Vagina (tissue), 2 donors: Measurements from ENCODE around the gene FKBP1B. TPM values are rescaled to one million over a fixed set of nuclear protein-coding genes. Genes with fewer than 3 reads are reported as not detected.

Experiments
- DNase-seq, 2 donors: peaks; one replicate each; pipeline ENCODE4 v3.0.0-alpha.2; 2017; ENCODE audit errors: extremely low spot score in 2 of 2
- H3K27ac ChIP-seq: fragments of 200-600 bp; sonication (generic); one replicate; pipeline ENCODE4 v1.5.1; 2019
- H3K27me3 ChIP-seq: fragments of 200-600 bp; sonication (generic); one replicate; pipeline ENCODE4 v1.5.1; 2019
- H3K36me3 ChIP-seq, 2 donors: fragments of 200-600 bp; sonication (generic); one replicate each; pipeline ENCODE4 v1.5.1; 2017 to 2019
- H3K4me1 ChIP-seq: fragments of 200-600 bp; sonication (generic); one replicate; pipeline ENCODE4 v1.5.1; 2019
- H3K4me3 ChIP-seq, 2 donors: fragments of 200-600 bp; sonication (generic); 1 replicate in 1 of 2; 2 replicates in 1 of 2; pipeline ENCODE4 v1.5.1; 2016 to 2019
- H3K9me3 ChIP-seq: fragments of 200-600 bp; sonication (generic); one replicate; pipeline ENCODE4 v1.5.1; 2019
- POLR2A ChIP-seq, 2 donors: fragments of 450-650 bp; IDR thresholded peaks; one replicate each; pipeline ENCODE4 v1.6.1; 2017; ENCODE audit warnings: antibody characterized with exemption in 2 of 2, mild to moderate bottlenecking in 2 of 2, moderate library complexity in 2 of 2
- POLR2AphosphoS5 ChIP-seq, 2 donors: sonication (generic); formaldehyde crosslinking; IDR thresholded peaks; one replicate each; pipeline ENCODE4 v1.9.0; 2017; ENCODE audit warnings: antibody characterized with exemption in 2 of 2, mild to moderate bottlenecking in 2 of 2, low read depth in 1 of 2; ENCODE audit not compliant: insufficient read depth in 1 of 2
- intact Hi-C: fragments of 100-400 bp; cut with DNase I; formaldehyde crosslinking; loops from one replicate; pipeline ENCODE4 v1.15.1; 2023
- total RNA-seq: library from RNA; depleted of rRNA; stranded (reverse); fragments of >200 nt; gene quantifications from one replicate; pipeline ENCODE4 v1.2.3, GENCODE V29; 2016
- TF ChIP-seq, protein P1 (sequence below), 3 experiments: fragments of 450-650 bp in 2 of 3; fragments of 200-600 bp in 1 of 3; sonication (generic) in 1 of 3; IDR thresholded peaks; one replicate each; pipeline ENCODE4 v1.5.1; 2017 to 2019; ENCODE audit warnings: antibody characterized with exemption in 3 of 3, mild to moderate bottlenecking in 2 of 3, moderate library complexity in 2 of 3

FKBP1B gene
- total RNA-seq, 1 donor from 2014 or later: 14.2 TPM

- DNase-seq: no peak
- H3K36me3 ChIP-seq: no peaks in the 10 kb centered on the region
- H3K4me1 ChIP-seq: no peaks in the 10 kb centered on the region
- no peaks in the 10 kb centered on the region for H3K9me3 ChIP-seq
- H3K27ac ChIP-seq: no peak overlapping the region
- TF ChIP-seq, protein P1, sequence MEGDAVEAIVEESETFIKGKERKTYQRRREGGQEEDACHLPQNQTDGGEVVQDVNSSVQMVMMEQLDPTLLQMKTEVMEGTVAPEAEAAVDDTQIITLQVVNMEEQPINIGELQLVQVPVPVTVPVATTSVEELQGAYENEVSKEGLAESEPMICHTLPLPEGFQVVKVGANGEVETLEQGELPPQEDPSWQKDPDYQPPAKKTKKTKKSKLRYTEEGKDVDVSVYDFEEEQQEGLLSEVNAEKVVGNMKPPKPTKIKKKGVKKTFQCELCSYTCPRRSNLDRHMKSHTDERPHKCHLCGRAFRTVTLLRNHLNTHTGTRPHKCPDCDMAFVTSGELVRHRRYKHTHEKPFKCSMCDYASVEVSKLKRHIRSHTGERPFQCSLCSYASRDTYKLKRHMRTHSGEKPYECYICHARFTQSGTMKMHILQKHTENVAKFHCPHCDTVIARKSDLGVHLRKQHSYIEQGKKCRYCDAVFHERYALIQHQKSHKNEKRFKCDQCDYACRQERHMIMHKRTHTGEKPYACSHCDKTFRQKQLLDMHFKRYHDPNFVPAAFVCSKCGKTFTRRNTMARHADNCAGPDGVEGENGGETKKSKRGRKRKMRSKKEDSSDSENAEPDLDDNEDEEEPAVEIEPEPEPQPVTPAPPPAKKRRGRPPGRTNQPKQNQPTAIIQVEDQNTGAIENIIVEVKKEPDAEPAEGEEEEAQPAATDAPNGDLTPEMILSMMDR (IDR thresholded peaks at IDR 0.05): no peak
- TF ChIP-seq POLR2A (IDR thresholded peaks at IDR 0.05): no peak
- no peak for TF ChIP-seq POLR2AphosphoS5 (IDR thresholded peaks at IDR 0.05; ENCODE audit: insufficient read depth in 1 of 2, low read depth in 1 of 2)
- no peaks in the 10 kb centered on the region for H3K27me3 ChIP-seq
- intact Hi-C loops: no loop called here
- no peak overlapping the region for H3K4me3 ChIP-seq
These were observed 31.3 kb upstream of the FKBP1B start for GRCh38 chr2:24018241-24018640.

DNA sequence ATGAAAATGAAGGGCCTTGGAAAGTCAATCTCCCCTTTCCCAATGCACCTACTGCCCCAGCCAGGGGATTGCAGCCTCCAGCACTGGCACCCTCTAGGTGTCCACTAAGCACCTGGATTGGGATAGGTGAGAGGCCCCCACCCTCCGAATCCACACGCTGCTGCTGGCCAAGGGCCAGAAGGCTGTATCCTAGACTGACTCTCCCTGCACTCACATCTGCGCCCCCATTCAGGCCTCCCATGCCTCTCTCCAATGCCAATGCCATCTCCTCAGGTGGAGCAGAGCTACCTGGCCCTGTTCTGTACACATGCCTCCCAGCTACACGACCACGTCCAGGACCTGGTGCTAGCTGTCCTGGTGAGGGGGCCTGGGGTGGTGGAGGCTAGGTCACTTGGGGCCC, 29.8 kb upstream of the FKBP1B start:
- no peak overlapping the region for H3K27ac ChIP-seq
- no peaks in the 10 kb centered on the region for H3K27me3 ChIP-seq
- no peaks in the 10 kb centered on the region for H3K36me3 ChIP-seq
- no peaks in the 10 kb centered on the region for H3K4me1 ChIP-seq
- DNase-seq: no peak
- no peak for TF ChIP-seq POLR2AphosphoS5 (IDR thresholded peaks at IDR 0.05; ENCODE audit: insufficient read depth in 1 of 2, low read depth in 1 of 2)
- TF ChIP-seq POLR2A (IDR thresholded peaks at IDR 0.05): no peak
- TF ChIP-seq, protein P1 (IDR thresholded peaks at IDR 0.05): no peak
- no peak overlapping the region for H3K4me3 ChIP-seq
- no peaks in the 10 kb centered on the region for H3K9me3 ChIP-seq
- intact Hi-C loops: no loop called here

GRCh38 chr2:24020244-24020643, 29.3 kb upstream of the FKBP1B start:
- no peak for DNase-seq
- Histone ChIP-seq H3K4me3 (no peak overlapping the region), H3K9me3 (no peaks in the 10 kb centered on the region), H3K27ac (no peak overlapping the region), H3K36me3 (no peaks in the 10 kb centered on the region), H3K27me3 (no peaks in the 10 kb centered on the region), H3K4me1 (no peaks in the 10 kb centered on the region)
- intact Hi-C loops: no loop called here
- TF ChIP-seq, protein P1 (IDR thresholded peaks at IDR 0.05): no peak
- no peak for TF ChIP-seq POLR2AphosphoS5 (IDR thresholded peaks at IDR 0.05; ENCODE audit: insufficient read depth in 1 of 2, low read depth in 1 of 2)
- no peak for TF ChIP-seq POLR2A (IDR thresholded peaks at IDR 0.05)

- Histone ChIP-seq H3K27ac (no peak overlapping the region), H3K9me3 (no peaks in the 10 kb centered on the region), H3K27me3 (no peaks in the 10 kb centered on the region), H3K36me3 (peaks cover 0 to 5% of the 10 kb centered on the region in 2 donors), H3K4me3 (no peak overlapping the region), H3K4me1 (no peaks in the 10 kb centered on the region)
- TF ChIP-seq, protein P1 (IDR thresholded peaks at IDR 0.05): no peak
- no peak for TF ChIP-seq POLR2A (IDR thresholded peaks at IDR 0.05)
- TF ChIP-seq POLR2AphosphoS5 (IDR thresholded peaks at IDR 0.05; ENCODE audit: insufficient read depth in 1 of 2, low read depth in 1 of 2): no peak
- peak in 1 of 2 donors; percentile 82 for DNase-seq
- intact Hi-C loops: no loop called here
These were observed 28.2 kb upstream of the FKBP1B start for GRCh38 chr2:24021122-24021998.
